RWPE1 (cell line): Measurements from ENCODE around the gene GFRA1.

Experiments
- CTCF ChIA-PET: fragments of 350-600 bp; sonication (Branson Sonifier 250); formaldehyde crosslinking; extraction: SDS; loops from one replicate; lab custom pipeline; 2021; lab: Yijun Ruan, JAX
- POLR2A ChIA-PET: fragments of 400-600 bp; formaldehyde crosslinking; extraction: SDS; loops from one replicate; lab custom pipeline; 2020; ENCODE audit warnings: antibody characterized with exemption; ENCODE audit not compliant: low non-redundant PET; lab: Yijun Ruan, JAX
- DNase-seq: peaks from one replicate; pipeline ENCODE4 v3.0.0; 2012; ENCODE audit warnings: low spot score
- H3K27ac ChIP-seq: fragments of 450-650 bp; 2 replicates; pipeline ENCODE4 v1.5.1; 2017
- CTCF ChIP-seq: fragments of 450-650 bp; conservative IDR thresholded peaks from 2 replicates; pipeline ENCODE4 v1.5.1; 2017; ENCODE audit warnings: low read depth, mild to moderate bottlenecking

GFRA1 gene

GRCh38 chr10:116100984-116101383, 172.0 kb downstream of the GFRA1 start:
- TF ChIP-seq CTCF, result no peak
- ChIA-PET CTCF (no interaction called here), POLR2A (no interaction called here)
- no peak overlapping the region for H3K27ac ChIP-seq
- no peak for DNase-seq

- H3K27ac ChIP-seq, result no peak overlapping the region
- ChIA-PET POLR2A (no interaction called here), CTCF (no interaction called here)
- no peak for DNase-seq
- no peak for TF ChIP-seq CTCF
These were observed 174.0 kb downstream of the GFRA1 start for GRCh38 chr10:116099023-116099420.

GRCh38 chr10:116098411-116099022, 174.5 kb downstream of the GFRA1 start:
- no peak overlapping the region for H3K27ac ChIP-seq
- DNase-seq, result no peak
- POLR2A ChIA-PET, result no interaction called here
- CTCF ChIA-PET, result no interaction called here
- TF ChIP-seq CTCF, result no peak

GRCh38 chr10:116097239-116097784, 175.7 kb downstream of the GFRA1 start:
- ChIA-PET POLR2A (no interaction called here), CTCF (interaction anchor here (0.6 kb wide), 2 partner anchors 25 to 239 kb away, joined by 3 read pairs; no protein-coding TSS in a partner anchor)
- DNase-seq, result no peak
- no peak for TF ChIP-seq CTCF
- H3K27ac ChIP-seq, result no peak overlapping the region

GRCh38 chr10:116096526-116096925, 176.5 kb downstream of the GFRA1 start:
- POLR2A ChIA-PET, result no interaction called here
- no peak for TF ChIP-seq CTCF
- CTCF ChIA-PET, result no interaction called here
- H3K27ac ChIP-seq, result no peak overlapping the region
- DNase-seq, result no peak

GRCh38 chr10:116094356-116094755, 178.7 kb downstream of the GFRA1 start:
- CTCF ChIA-PET, result no interaction called here
- POLR2A ChIA-PET, result no interaction called here
- no peak overlapping the region for H3K27ac ChIP-seq
- TF ChIP-seq CTCF, result no peak
- DNase-seq, result no peak
